Endodermal cell (in vitro differentiated cells): ENCODE measurements around the gene ESR1. TPM values are rescaled to one million over a fixed set of nuclear protein-coding genes. Genes with fewer than 3 reads are reported as not detected.

Source experiments
- DNase-seq: peaks from one replicate; pipeline ENCODE4 v3.0.0-alpha.2; 2017
- H3K27ac ChIP-seq: 2 replicates; pipeline ENCODE4 v1.5.1; 2013; ENCODE audit warnings: mild to moderate bottlenecking, low read depth, low read length, moderate library complexity
- H3K27me3 ChIP-seq: 2 replicates; pipeline ENCODE4 v1.6.1; 2013; ENCODE audit warnings: mild to moderate bottlenecking, low read length, moderate library complexity; ENCODE audit not compliant: insufficient read depth, control insufficient read depth, poor library complexity, severe bottlenecking
- H3K36me3 ChIP-seq: 2 replicates; pipeline ENCODE4 v1.7.0; 2013; ENCODE audit warnings: mild to moderate bottlenecking, low read length, moderate library complexity; ENCODE audit not compliant: control insufficient read depth, insufficient read depth
- H3K4me1 ChIP-seq: one replicate; pipeline ENCODE4 v1.7.0; 2013; ENCODE audit warnings: low read length; ENCODE audit not compliant: control insufficient read depth, insufficient read depth
- H3K4me3 ChIP-seq: 2 replicates; pipeline ENCODE4 v1.5.1; 2013; ENCODE audit warnings: mild to moderate bottlenecking, low read length, moderate library complexity
- H3K9ac ChIP-seq: 2 replicates; pipeline ENCODE4 v1.6.1; 2013; ENCODE audit warnings: mild to moderate bottlenecking, low read length, moderate library complexity; ENCODE audit not compliant: poor library complexity, severe bottlenecking; ENCODE audit errors: extremely low read depth
- H3K9me3 ChIP-seq: 2 replicates; pipeline ENCODE4 v1.6.1; 2013; ENCODE audit warnings: mild to moderate bottlenecking, low read length, moderate library complexity; ENCODE audit not compliant: control insufficient read depth
- H3K27ac Mint-ChIP-seq: 2 replicates; pipeline ENCODE4 v1.8.0; 2020; ENCODE audit warnings: mixed read lengths
- H3K27me3 Mint-ChIP-seq: 2 replicates; pipeline ENCODE4 v1.8.0; 2021; ENCODE audit warnings: mild to moderate bottlenecking, mixed read lengths; ENCODE audit not compliant: insufficient read depth
- H3K36me3 Mint-ChIP-seq: 2 replicates; pipeline ENCODE4 v1.8.0; 2020; ENCODE audit warnings: low read depth, mixed read lengths
- H3K4me1 Mint-ChIP-seq: 2 replicates; pipeline ENCODE4 v1.8.0; 2020; ENCODE audit warnings: mixed read lengths
- H3K4me3 Mint-ChIP-seq: 2 replicates; pipeline ENCODE4 v1.8.0; 2020; ENCODE audit warnings: mild to moderate bottlenecking, moderate library complexity, mixed read lengths
- H3K9me3 Mint-ChIP-seq: 2 replicates; pipeline ENCODE4 v1.8.0; 2020; ENCODE audit warnings: mild to moderate bottlenecking, mixed read lengths
- CTCF ChIP-seq: fragments of 200-600 bp; sonication (generic); conservative IDR thresholded peaks from 2 replicates; pipeline ENCODE4 v1.5.0; 2021; ENCODE audit warnings: antibody characterized with exemption, mild to moderate bottlenecking
- WGBS, 2 experiments: methylation state at CpG; one replicate each; pipeline versions ENCODE4 v1.1.5 to v1.1.7; 2013; ENCODE audit warnings: missing lambda C conversion rate in 2 of 2, mixed read lengths in 1 of 2; ENCODE audit not compliant: insufficient coverage in 1 of 2, insufficient read length in 1 of 2; 5-methylcytosine and 5-hydroxymethylcytosine counted together
- total RNA-seq, 2 donors: library from RNA; stranded (reverse); fragmentation: NEBNext Ultra II Directional in 1 of 2; extraction: Animal tissue kit (Norgen Biotek cat#: 25700) in 1 of 2; gene quantifications; 2 replicates in 1 of 2; 3 replicates in 1 of 2; pipeline ENCODE4 v1.2.1, GENCODE V29; 2021

Gene ESR1
- total RNA-seq, 2 donors from 2014 or later = not detected

GRCh38 chr6:152068622-152069261, 261.3 kb downstream of the ESR1 start:
- H3K9ac ChIP-seq = no peak overlapping the region

DNA sequence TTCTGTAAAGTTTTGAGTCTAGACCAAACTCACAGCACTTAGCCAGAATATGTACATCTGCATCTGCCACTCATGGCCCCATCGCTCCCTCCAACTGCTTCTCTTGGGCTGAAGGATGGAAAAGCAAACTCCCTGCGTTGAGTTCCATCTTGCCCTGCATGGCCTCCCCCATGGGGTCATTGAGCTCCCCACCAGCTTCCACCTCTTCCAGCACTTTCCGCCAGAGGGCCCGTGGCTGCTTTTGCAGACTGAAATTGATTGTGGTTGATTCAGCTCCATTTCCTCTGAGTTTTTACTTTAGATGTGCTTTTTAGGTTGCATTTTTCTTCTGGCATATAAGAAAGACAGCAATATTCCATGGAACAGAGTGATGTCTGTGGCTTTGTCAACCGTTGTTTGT, 263.1 kb downstream of the ESR1 start:
- peak; percentile 12 for TF ChIP-seq CTCF
- peaks cover 3% of the 10 kb centered on the region for H3K9me3 ChIP-seq
- Mint-ChIP-seq H3K36me3 (no peaks in the 10 kb centered on the region), H3K4me1 (no peaks in the 10 kb centered on the region), H3K9me3 (peaks cover 11% of the 10 kb centered on the region), H3K27ac (no peak overlapping the region), H3K27me3 (no peaks in the 10 kb centered on the region), H3K4me3 (no peak overlapping the region)
- 91 to 100% methylated on average over 1 to 5 of the region's 5 CpGs for WGBS, 2 experiments
- no peaks in the 10 kb centered on the region for H3K27me3 ChIP-seq
- no peak overlapping the region for H3K4me3 ChIP-seq
- no peaks in the 10 kb centered on the region for H3K36me3 ChIP-seq
- no peak overlapping the region for H3K9ac ChIP-seq
- H3K27ac ChIP-seq = no peak overlapping the region
- DNase-seq = no peak
- no peaks in the 10 kb centered on the region for H3K4me1 ChIP-seq

More at GRCh38 chr6:152068622-152069261, 261.3 kb downstream of the ESR1 start:
- Mint-ChIP-seq H3K36me3 (no peaks in the 10 kb centered on the region), H3K27ac (no peak overlapping the region), H3K9me3 (no peaks in the 10 kb centered on the region), H3K4me1 (no peaks in the 10 kb centered on the region), H3K27me3 (no peaks in the 10 kb centered on the region), H3K4me3 (no peak overlapping the region)
- 91% methylated on average over 4 of the region's 4 CpGs; no CpG with 5 or more reads in 1 of the 2 experiments for WGBS, 2 experiments
- DNase-seq = no peak
- Histone ChIP-seq H3K4me1 (no peaks in the 10 kb centered on the region), H3K36me3 (no peaks in the 10 kb centered on the region), H3K9me3 (no peaks in the 10 kb centered on the region), H3K4me3 (no peak overlapping the region), H3K27ac (no peak overlapping the region), H3K27me3 (no peaks in the 10 kb centered on the region)
- TF ChIP-seq CTCF = no peak

DNA sequence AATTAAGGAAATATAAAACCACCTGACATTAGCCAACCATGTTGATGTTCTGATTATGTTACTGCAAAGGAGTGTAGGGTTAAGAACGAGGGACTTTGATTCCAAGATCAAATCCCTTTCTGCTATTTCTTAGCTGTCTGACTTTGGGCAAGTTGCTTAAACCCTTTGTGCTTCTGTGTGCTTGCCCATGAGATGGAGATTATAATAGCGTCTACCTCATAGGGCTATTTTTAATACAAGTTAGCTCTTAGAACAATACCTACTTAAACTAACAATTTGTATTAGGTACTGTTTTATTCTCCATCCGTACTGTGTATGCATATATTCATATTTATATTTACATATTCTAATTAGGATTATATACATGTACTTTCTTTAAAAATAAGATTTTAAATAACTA, 263.8 kb downstream of the ESR1 start:
- Mint-ChIP-seq H3K27me3 (no peaks in the 10 kb centered on the region), H3K36me3 (no peaks in the 10 kb centered on the region), H3K9me3 (peaks cover 19% of the 10 kb centered on the region), H3K4me3 (no peak overlapping the region), H3K27ac (no peak overlapping the region), H3K4me1 (no peaks in the 10 kb centered on the region)
- H3K36me3 ChIP-seq = no peaks in the 10 kb centered on the region
- no peak for TF ChIP-seq CTCF
- H3K27ac ChIP-seq = no peak overlapping the region
- no peak overlapping the region for H3K4me3 ChIP-seq
- H3K9ac ChIP-seq = no peak overlapping the region
- WGBS, 2 experiments = 98 to 100% methylated on average over 1 to 2 of the region's 3 CpGs
- peaks cover 11% of the 10 kb centered on the region for H3K9me3 ChIP-seq
- DNase-seq = no peak
- H3K4me1 ChIP-seq = no peaks in the 10 kb centered on the region
- no peaks in the 10 kb centered on the region for H3K27me3 ChIP-seq
